Measurements from ENCODE around the gene MCRIP1. TPM values are rescaled to one million over a fixed set of nuclear protein-coding genes. Genes with fewer than 3 reads are reported as not detected.

MCRIP1 gene
- total RNA-seq, 1 experiment from 2014 or later: 126 TPM

GRCh38 chr17:81867170-81867990, 34.3 kb upstream of the MCRIP1 start:
- peak; percentile 29 for ATAC-seq
- peak; percentile 39 for DNase-seq (ENCODE audit: low spot score)
- Mint-ChIP-seq H3K4me1 (peaks cover 28% of the 10 kb centered on the region), H3K36me3 (peaks cover 16% of the 10 kb centered on the region), H3K27me3 (ENCODE audit: low read depth) (no peaks in the 10 kb centered on the region), H3K4me3 (no peak overlapping the region), H3K27ac (peak overlapping the region; percentile 78), H3K9me3 (no peaks in the 10 kb centered on the region)
- ChIA-PET CTCF (interaction anchor here (0.9 to 1.1 kb wide), 4 partner anchors 42 to 192 kb away, joined by 3 to 5 read pairs (median 4); no protein-coding TSS in a partner anchor), POLR2A (interaction anchor here (1.0 to 2.6 kb wide), 4 partner anchors 56 to 164 kb away, joined by 3 to 7 read pairs (median 4); partner anchors contain the start of gene MRPL12)
- TF ChIP-seq ZNF425 (CRISPR knock-in tag; conservative IDR thresholded peaks at IDR 0.05) (no peak), ZNF219 (CRISPR knock-in tag; IDR thresholded peaks at IDR 0.05; ENCODE audit: borderline replicate concordance) (no peak), ELF4 (CRISPR knock-in tag; IDR thresholded peaks at IDR 0.05; ENCODE audit: low read depth) (no peak), GRHL2 (CRISPR knock-in tag; IDR thresholded peaks at IDR 0.05; ENCODE audit: insufficient replicate concordance, severe bottlenecking) (no peak), RORB (CRISPR knock-in tag; IDR thresholded peaks at IDR 0.05) (0 out of 2 replicates have a peak, but pooled peaks have one; percentile 1), CTCF (IDR thresholded peaks at IDR 0.05) (no peak), CREB1 (CRISPR knock-in tag; IDR thresholded peaks at IDR 0.05) (no peak), ZNF138 (CRISPR knock-in tag; conservative IDR thresholded peaks at IDR 0.05) (0 out of 2 replicates have a peak, but pooled peaks have one; percentile 26), JAZF1 (CRISPR knock-in tag; IDR thresholded peaks at IDR 0.05) (no peak), ZNF232 (CRISPR knock-in tag; IDR thresholded peaks at IDR 0.05) (no peak), TP53 (CRISPR knock-in tag; IDR thresholded peaks at IDR 0.05) (no peak), MAX (CRISPR knock-in tag; IDR thresholded peaks at IDR 0.05) (peak; percentile 20; the same call in 1 of the 2 replicates), IRF2 (CRISPR knock-in tag; IDR thresholded peaks at IDR 0.05; ENCODE audit: borderline replicate concordance, low read depth) (no peak), OVOL2 (CRISPR knock-in tag; IDR thresholded peaks at IDR 0.05; ENCODE audit: borderline replicate concordance) (no peak), STAT6 (CRISPR knock-in tag; conservative IDR thresholded peaks at IDR 0.05; ENCODE audit: low read depth) (no peak), TEAD4 (CRISPR knock-in tag; IDR thresholded peaks at IDR 0.05) (no peak), PRRX2 (CRISPR knock-in tag; IDR thresholded peaks at IDR 0.05) (peak; percentile 32), ESRRA (CRISPR knock-in tag; IDR thresholded peaks at IDR 0.05; ENCODE audit: borderline replicate concordance) (no peak; the same call in 1 of the 2 replicates), ETV6 (CRISPR knock-in tag; IDR thresholded peaks at IDR 0.05) (no peak)
- TF ChIP-seq, protein P1, sequence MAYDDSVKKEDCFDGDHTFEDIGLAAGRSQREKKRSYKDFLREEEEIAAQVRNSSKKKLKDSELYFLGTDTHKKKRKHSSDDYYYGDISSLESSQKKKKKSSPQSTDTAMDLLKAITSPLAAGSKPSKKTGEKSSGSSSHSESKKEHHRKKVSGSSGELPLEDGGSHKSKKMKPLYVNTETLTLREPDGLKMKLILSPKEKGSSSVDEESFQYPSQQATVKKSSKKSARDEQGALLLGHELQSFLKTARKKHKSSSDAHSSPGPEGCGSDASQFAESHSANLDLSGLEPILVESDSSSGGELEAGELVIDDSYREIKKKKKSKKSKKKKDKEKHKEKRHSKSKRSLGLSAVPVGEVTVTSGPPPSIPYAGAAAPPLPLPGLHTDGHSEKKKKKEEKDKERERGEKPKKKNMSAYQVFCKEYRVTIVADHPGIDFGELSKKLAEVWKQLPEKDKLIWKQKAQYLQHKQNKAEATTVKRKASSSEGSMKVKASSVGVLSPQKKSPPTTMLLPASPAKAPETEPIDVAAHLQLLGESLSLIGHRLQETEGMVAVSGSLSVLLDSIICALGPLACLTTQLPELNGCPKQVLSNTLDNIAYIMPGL (CRISPR knock-in tag; IDR thresholded peaks at IDR 0.05): no peak
- TF ChIP-seq, protein P2, sequence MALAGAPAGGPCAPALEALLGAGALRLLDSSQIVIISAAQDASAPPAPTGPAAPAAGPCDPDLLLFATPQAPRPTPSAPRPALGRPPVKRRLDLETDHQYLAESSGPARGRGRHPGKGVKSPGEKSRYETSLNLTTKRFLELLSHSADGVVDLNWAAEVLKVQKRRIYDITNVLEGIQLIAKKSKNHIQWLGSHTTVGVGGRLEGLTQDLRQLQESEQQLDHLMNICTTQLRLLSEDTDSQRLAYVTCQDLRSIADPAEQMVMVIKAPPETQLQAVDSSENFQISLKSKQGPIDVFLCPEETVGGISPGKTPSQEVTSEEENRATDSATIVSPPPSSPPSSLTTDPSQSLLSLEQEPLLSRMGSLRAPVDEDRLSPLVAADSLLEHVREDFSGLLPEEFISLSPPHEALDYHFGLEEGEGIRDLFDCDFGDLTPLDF (CRISPR knock-in tag; IDR thresholded peaks at IDR 0.05): 0 out of 2 replicates have a peak, but pooled peaks have one; percentile 34
- TF ChIP-seq, protein P3, sequence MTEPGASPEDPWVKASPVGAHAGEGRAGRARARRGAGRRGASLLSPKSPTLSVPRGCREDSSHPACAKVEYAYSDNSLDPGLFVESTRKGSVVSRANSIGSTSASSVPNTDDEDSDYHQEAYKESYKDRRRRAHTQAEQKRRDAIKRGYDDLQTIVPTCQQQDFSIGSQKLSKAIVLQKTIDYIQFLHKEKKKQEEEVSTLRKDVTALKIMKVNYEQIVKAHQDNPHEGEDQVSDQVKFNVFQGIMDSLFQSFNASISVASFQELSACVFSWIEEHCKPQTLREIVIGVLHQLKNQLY (CRISPR knock-in tag; IDR thresholded peaks at IDR 0.05): 0 out of 2 replicates have a peak, but pooled peaks have one; percentile 42
- TF ChIP-seq, protein P4, sequence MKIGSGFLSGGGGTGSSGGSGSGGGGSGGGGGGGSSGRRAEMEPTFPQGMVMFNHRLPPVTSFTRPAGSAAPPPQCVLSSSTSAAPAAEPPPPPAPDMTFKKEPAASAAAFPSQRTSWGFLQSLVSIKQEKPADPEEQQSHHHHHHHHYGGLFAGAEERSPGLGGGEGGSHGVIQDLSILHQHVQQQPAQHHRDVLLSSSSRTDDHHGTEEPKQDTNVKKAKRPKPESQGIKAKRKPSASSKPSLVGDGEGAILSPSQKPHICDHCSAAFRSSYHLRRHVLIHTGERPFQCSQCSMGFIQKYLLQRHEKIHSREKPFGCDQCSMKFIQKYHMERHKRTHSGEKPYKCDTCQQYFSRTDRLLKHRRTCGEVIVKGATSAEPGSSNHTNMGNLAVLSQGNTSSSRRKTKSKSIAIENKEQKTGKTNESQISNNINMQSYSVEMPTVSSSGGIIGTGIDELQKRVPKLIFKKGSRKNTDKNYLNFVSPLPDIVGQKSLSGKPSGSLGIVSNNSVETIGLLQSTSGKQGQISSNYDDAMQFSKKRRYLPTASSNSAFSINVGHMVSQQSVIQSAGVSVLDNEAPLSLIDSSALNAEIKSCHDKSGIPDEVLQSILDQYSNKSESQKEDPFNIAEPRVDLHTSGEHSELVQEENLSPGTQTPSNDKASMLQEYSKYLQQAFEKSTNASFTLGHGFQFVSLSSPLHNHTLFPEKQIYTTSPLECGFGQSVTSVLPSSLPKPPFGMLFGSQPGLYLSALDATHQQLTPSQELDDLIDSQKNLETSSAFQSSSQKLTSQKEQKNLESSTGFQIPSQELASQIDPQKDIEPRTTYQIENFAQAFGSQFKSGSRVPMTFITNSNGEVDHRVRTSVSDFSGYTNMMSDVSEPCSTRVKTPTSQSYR (CRISPR knock-in tag; IDR thresholded peaks at IDR 0.05): no peak
